H1 (cell line): Measurements from ENCODE around the gene CDH6. TPM values are rescaled to one million over a fixed set of nuclear protein-coding genes. Genes with fewer than 3 reads are reported as not detected.

Source experiments
- CTCF ChIA-PET: fragments of 300-600 bp; sonication (Branson Sonifier 250); formaldehyde crosslinking; loops from one replicate; lab custom pipeline; 2021; ENCODE audit not compliant: partially characterized antibody; lab: Charles Lee
- POLR2A ChIA-PET: fragments of 300-600 bp; sonication (Branson Sonifier 250); formaldehyde crosslinking; loops from one replicate; lab custom pipeline; 2021; ENCODE audit warnings: inconsistent platforms; ENCODE audit not compliant: partially characterized antibody; lab: Charles Lee
- DNase-seq, 2 experiments: peaks; one replicate each; pipeline versions ENCODE4 v3.0.0 to v3.0.0-alpha.2; 2010 to 2022; ENCODE audit warnings: low spot score in 2 of 2, low read depth in 1 of 2, mixed read lengths in 1 of 2
- FAIRE-seq: peaks from 2 replicates; lab custom pipeline; 2011; peaks lifted over from hg19 to GRCh38; lab: Jason Lieb, UNC
- H2AFZ ChIP-seq: 2 replicates; pipeline ENCODE4 v1.8.1; 2012; ENCODE audit warnings: low read length, inconsistent platforms
- H2AK5ac ChIP-seq: 2 replicates; pipeline ENCODE4 v1.6.1; 2013; ENCODE audit warnings: low read depth, low read length
- H2BK120ac ChIP-seq: replicated peaks from 2 replicates; pipeline ENCODE3; 2013; ENCODE audit warnings: low read depth, low read length, inconsistent platforms
- H2BK12ac ChIP-seq: 2 replicates; pipeline ENCODE4 v1.6.1; 2013; ENCODE audit warnings: low read depth, low read length
- H2BK15ac ChIP-seq: 2 replicates; pipeline ENCODE4 v1.6.1; 2013; ENCODE audit warnings: low read length
- H2BK20ac ChIP-seq: 2 replicates; pipeline ENCODE4 v1.6.1; 2013; ENCODE audit warnings: low read length
- H2BK5ac ChIP-seq: 2 replicates; pipeline ENCODE4 v1.6.1; 2013; ENCODE audit warnings: low read depth, low read length
- H3K14ac ChIP-seq: 2 replicates; pipeline ENCODE4 v1.6.1; 2013; ENCODE audit warnings: inconsistent platforms; ENCODE audit not compliant: insufficient read length
- H3K18ac ChIP-seq: 2 replicates; pipeline ENCODE4 v1.6.1; 2013; ENCODE audit warnings: low read length; ENCODE audit errors: extremely low read depth
- H3K23ac ChIP-seq: 2 replicates; pipeline ENCODE4 v1.6.1; 2013; ENCODE audit warnings: inconsistent platforms; ENCODE audit not compliant: insufficient read length
- H3K23me2 ChIP-seq: 2 replicates; pipeline ENCODE4 v1.6.1; 2013; ENCODE audit warnings: low read depth, low read length
- H3K27ac ChIP-seq: 2 replicates; pipeline ENCODE4 v1.6.1; 2011; ENCODE audit warnings: low read depth, low read length, inconsistent platforms
- H3K27me3 ChIP-seq, 4 experiments: replicated peaks in 1 of 4; 1 replicate in 1 of 4; 2 replicates in 3 of 4; pipeline versions ENCODE4 v1.6.1 to v1.8.1; 2011 to 2013; ENCODE audit warnings: low read length in 3 of 4, mild to moderate bottlenecking in 3 of 4, inconsistent platforms in 2 of 4, mixed read lengths in 2 of 4, moderate library complexity in 1 of 4; ENCODE audit not compliant: control insufficient read depth in 3 of 4, insufficient read depth in 3 of 4; ENCODE audit errors: extremely low read depth in 1 of 4
- H3K36me3 ChIP-seq, 4 experiments: 2 replicates each; pipeline versions ENCODE4 v1.6.1 to v1.8.1; 2011 to 2013; ENCODE audit warnings: mild to moderate bottlenecking in 4 of 4, low read length in 3 of 4, moderate library complexity in 2 of 4, control low read depth in 1 of 4, inconsistent platforms in 1 of 4; ENCODE audit not compliant: insufficient read depth in 4 of 4, control insufficient read depth in 2 of 4
- H3K4ac ChIP-seq: replicated peaks from 2 replicates; pipeline ENCODE3; 2013; ENCODE audit warnings: low read length, low read depth, mixed read lengths, inconsistent platforms; ENCODE audit not compliant: insufficient read length
- H3K4me1 ChIP-seq, 4 experiments: replicated peaks in 1 of 4; 1 replicate in 1 of 4; 2 replicates in 3 of 4; pipeline versions ENCODE4 v1.6.1 to v1.8.1; 2011 to 2013; ENCODE audit warnings: low read length in 3 of 4, inconsistent platforms in 2 of 4, mixed read lengths in 1 of 4; ENCODE audit not compliant: insufficient read depth in 4 of 4, control insufficient read depth in 3 of 4
- H3K4me2 ChIP-seq, 2 experiments: 2 replicates each; pipeline versions ENCODE4 v1.6.1 to v1.8.1; 2011 to 2013; ENCODE audit warnings: low read depth in 2 of 2, low read length in 2 of 2, control low read depth in 1 of 2, inconsistent platforms in 1 of 2, mild to moderate bottlenecking in 1 of 2; ENCODE audit not compliant: insufficient read depth in 1 of 2
- H3K4me3 ChIP-seq, 4 experiments: fragments of 200-600, 300-600 bp in 1 of 4; sonication (generic), shearing (Covaris generic), sonication (Bioruptor Twin) in 1 of 4; 2 replicates each; pipeline versions ENCODE4 v1.5.1 to v1.8.1; 2011 to 2016; ENCODE audit warnings: low read length in 4 of 4, low read depth in 3 of 4, control low read depth in 2 of 4, inconsistent platforms in 2 of 4, mild to moderate bottlenecking in 2 of 4, mixed read lengths in 1 of 4, moderate library complexity in 1 of 4; ENCODE audit not compliant: insufficient read depth in 2 of 4; ENCODE audit errors: extremely low read depth in 1 of 4
- H3K56ac ChIP-seq: replicated peaks from 2 replicates; pipeline ENCODE3; 2013; ENCODE audit warnings: low read depth, mild to moderate bottlenecking, mixed read lengths, low read length, inconsistent platforms; ENCODE audit not compliant: insufficient read length
- H3K79me1 ChIP-seq: 2 replicates; pipeline ENCODE4 v1.6.1; 2013; ENCODE audit warnings: low read depth, low read length, control low read depth
- H3K79me2 ChIP-seq, 2 experiments: 2 replicates each; pipeline versions ENCODE4 v1.6.1 to v1.8.1; 2012 to 2013; ENCODE audit warnings: low read length in 2 of 2, mild to moderate bottlenecking in 2 of 2, inconsistent platforms in 1 of 2; ENCODE audit not compliant: insufficient read depth in 2 of 2, control insufficient read depth in 1 of 2
- H3K9ac ChIP-seq, 4 experiments: replicated peaks in 1 of 4; 1 replicate in 1 of 4; 2 replicates in 3 of 4; pipeline versions ENCODE4 v1.6.1 to v1.8.1; 2011 to 2013; ENCODE audit warnings: low read depth in 3 of 4, low read length in 3 of 4, control low read depth in 2 of 4, mild to moderate bottlenecking in 2 of 4, moderate library complexity in 2 of 4, inconsistent platforms in 1 of 4; ENCODE audit errors: extremely low read depth in 1 of 4
- H3K9me3 ChIP-seq, 2 experiments: 2 replicates each; pipeline versions ENCODE4 v1.6.1 to v1.8.1; 2012 to 2013; ENCODE audit warnings: mild to moderate bottlenecking in 2 of 2, moderate library complexity in 2 of 2, control low read depth in 1 of 2, inconsistent platforms in 1 of 2, low read depth in 1 of 2, low read length in 1 of 2, mixed read lengths in 1 of 2; ENCODE audit not compliant: insufficient read depth in 2 of 2
- H4K20me1 ChIP-seq, 2 experiments: replicated peaks in 1 of 2; 2 replicates each; pipeline versions ENCODE3 to v1.8.1; 2011 to 2013; ENCODE audit warnings: inconsistent platforms in 2 of 2, low read length in 2 of 2, mild to moderate bottlenecking in 1 of 2; ENCODE audit not compliant: insufficient read depth in 2 of 2, control insufficient read depth in 1 of 2
- H4K5ac ChIP-seq: 2 replicates; pipeline ENCODE4 v1.6.1; 2013; ENCODE audit warnings: low read length, low read depth, mixed read lengths, inconsistent platforms; ENCODE audit not compliant: insufficient read length
- H4K8ac ChIP-seq: 2 replicates; pipeline ENCODE4 v1.8.0; 2013; ENCODE audit warnings: mild to moderate bottlenecking, moderate library complexity, low read length, inconsistent platforms; ENCODE audit not compliant: insufficient read depth; ENCODE audit errors: extremely low read depth
- H4K91ac ChIP-seq: replicated peaks from 2 replicates; pipeline ENCODE3; 2013; ENCODE audit warnings: low read length, mixed read lengths, inconsistent platforms; ENCODE audit not compliant: insufficient read length
- BCL11A ChIP-seq, 2 experiments: IDR thresholded peaks; one replicate each; pipeline ENCODE4 v1.6.1; 2011; ENCODE audit warnings: low read depth in 2 of 2, low read length in 2 of 2, mild to moderate bottlenecking in 2 of 2
- JUND ChIP-seq: IDR thresholded peaks from 2 replicates; pipeline ENCODE4 v1.6.1; 2011; ENCODE audit warnings: mild to moderate bottlenecking, improper control_type of control experiment, low read length
- NANOG ChIP-seq: IDR thresholded peaks from 2 replicates; pipeline ENCODE4 v1.6.1; 2011; ENCODE audit warnings: low read length, low read depth, mild to moderate bottlenecking, inconsistent platforms; ENCODE audit not compliant: insufficient read depth, poor library complexity, severe bottlenecking
- WGBS, 2 experiments: shearing (Covaris generic) in 1 of 2; methylation state at CpG; one replicate each; pipeline versions ENCODE4 v1.1.6 to v1.1.7; 2013 to 2015; ENCODE audit warnings: low lambda C conversion rate in 2 of 2, mixed read lengths in 2 of 2, inconsistent platforms in 1 of 2, low coverage in 1 of 2, missing lambda C conversion rate in 1 of 2; ENCODE audit not compliant: insufficient replicate concordance in 2 of 2, insufficient coverage in 1 of 2, insufficient read length in 1 of 2; ENCODE audit errors: extremely low coverage in 1 of 2, missing lambda C conversion rate in 1 of 2; 5-methylcytosine and 5-hydroxymethylcytosine counted together
- polyA plus RNA-seq, 7 experiments: library from polyadenylated mRNA; depleted of rRNA in 3 of 7; stranded (reverse) in 5 of 7; unstranded in 2 of 7; fragments of >200 nt in 5 of 7; fragments of 200-250 nt in 2 of 7; gene quantifications; 1 replicate in 5 of 7; 2 replicates in 1 of 7; 4 replicates in 1 of 7; pipeline versions ENCODE4 v1.2.1 to v1.2.3, GENCODE V29; 2011 to 2013; ENCODE audit warnings: missing spikeins in 2 of 7, mixed read lengths in 2 of 7
- total RNA-seq: library from RNA; stranded (reverse); fragmentation: NEBNext Ultra II Directional; extraction: Animal tissue kit (Norgen Biotek cat#: 25700); gene quantifications from 2 replicates; pipeline ENCODE4 v1.2.1, GENCODE V29; 2021

CDH6 gene
- total and polyA plus RNA-seq, 2 of the 8 experiments (the other 6 are each of a cell fraction or from before 2014, with no cell fraction given), result 1.4 to 1.9 TPM

- CTCF ChIA-PET, result interaction anchor here (0.6 to 2.7 kb wide), 7 partner anchors 8 to 75 kb away, joined by 3 to 15 read pairs (median 5); no protein-coding TSS in a partner anchor
- DNase-seq, result no peak
- H2BK12ac ChIP-seq, result no peak overlapping the region
- no peaks in the 10 kb centered on the region for H3K9me3 ChIP-seq
- TF ChIP-seq JUND (no peak), BCL11A (IDR thresholded peaks at IDR 0.05; ENCODE audit: low read depth in 2 of 2, low read length in 2 of 2) (no peak), NANOG (no peak)
- H3K56ac ChIP-seq, result no peak overlapping the region
- H3K18ac ChIP-seq, result no peak overlapping the region
- H2AK5ac ChIP-seq, result no peak overlapping the region
- H3K4me3 ChIP-seq, result peak overlapping the region; percentile 60 to 76 (median 70); a peak in 7 of 8 replicates
- H4K20me1 ChIP-seq, result peaks cover 0 to 2% of the 10 kb centered on the region in 2 experiments
- H4K91ac ChIP-seq, result no peak overlapping the region
- H3K27ac ChIP-seq, result no peak overlapping the region
- H3K4ac ChIP-seq, result no peak overlapping the region
- POLR2A ChIA-PET, result no interaction called here
- no peak overlapping the region for H2AFZ ChIP-seq
- H3K14ac ChIP-seq, result no peak overlapping the region
- peaks cover 4 to 10% (median 5%) of the 10 kb centered on the region in 4 experiments; a peak in 4 of 7 replicates for H3K4me1 ChIP-seq
- H4K5ac ChIP-seq, result no peak overlapping the region
- no peaks in the 10 kb centered on the region for H3K36me3 ChIP-seq
- no peaks in the 10 kb centered on the region for H3K79me1 ChIP-seq
- no peak overlapping the region for H2BK20ac ChIP-seq
- H3K27me3 ChIP-seq, result peaks cover 20 to 32% (median 28%) of the 10 kb centered on the region in 4 experiments
- H3K79me2 ChIP-seq, result no peaks in the 10 kb centered on the region
- no peak overlapping the region for H2BK15ac ChIP-seq
- no peak overlapping the region for H4K8ac ChIP-seq
- peaks cover 8% of the 10 kb centered on the region; the same call in 1 of the 2 replicates for H3K23me2 ChIP-seq
- H3K4me2 ChIP-seq, result peak overlapping the region; percentile 94 to 98
- WGBS, 2 experiments, result 64% methylated on average over 5 of the region's 5 CpGs; no CpG with 5 or more reads in 1 of the 2 experiments
- no peak for FAIRE-seq
- H2BK5ac ChIP-seq, result no peak overlapping the region
- no peak overlapping the region for H3K23ac ChIP-seq
- H3K9ac ChIP-seq, result no peak overlapping the region; a peak in 1 of 7 replicates
- H2BK120ac ChIP-seq, result no peak overlapping the region
Measured at GRCh38 chr5:31194892-31195555, 1.5 kb downstream of the CDH6 start.
